Activated gamma-delta T cell treated with Interleukin-2 at 50 U/mL for 16 hours (primary cell): Measurements from ENCODE around the gene THUMPD2.
"Not testable (repeated sequence)": the region's sequence is repeated elsewhere in the genome, so short reads cannot be mapped to it uniquely, and the experiment has no call there.

Experiments
- DNase-seq: peaks from one replicate; pipeline ENCODE4 v3.0.0-alpha.2; 2020

The THUMPD2 gene

DNA sequence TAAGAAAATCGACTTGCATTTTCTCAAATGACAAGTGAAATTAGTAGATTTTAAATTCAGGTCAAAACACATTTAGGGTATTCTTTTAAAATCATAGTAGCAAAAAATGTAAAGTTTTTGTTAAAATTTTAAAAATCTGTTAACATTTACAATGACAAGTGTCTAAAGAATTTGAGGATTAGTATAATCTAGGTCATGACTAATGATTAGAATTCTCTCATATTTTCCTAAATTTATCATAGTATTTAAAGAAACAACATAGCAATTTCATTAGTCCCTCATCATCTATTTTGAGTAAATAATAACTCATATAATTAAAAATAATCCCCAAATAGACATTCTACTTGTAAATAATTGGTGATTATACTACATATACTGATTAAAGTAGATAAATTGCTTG lies 23.6 kb downstream of the THUMPD2 start:
- no peak for DNase-seq

DNA sequence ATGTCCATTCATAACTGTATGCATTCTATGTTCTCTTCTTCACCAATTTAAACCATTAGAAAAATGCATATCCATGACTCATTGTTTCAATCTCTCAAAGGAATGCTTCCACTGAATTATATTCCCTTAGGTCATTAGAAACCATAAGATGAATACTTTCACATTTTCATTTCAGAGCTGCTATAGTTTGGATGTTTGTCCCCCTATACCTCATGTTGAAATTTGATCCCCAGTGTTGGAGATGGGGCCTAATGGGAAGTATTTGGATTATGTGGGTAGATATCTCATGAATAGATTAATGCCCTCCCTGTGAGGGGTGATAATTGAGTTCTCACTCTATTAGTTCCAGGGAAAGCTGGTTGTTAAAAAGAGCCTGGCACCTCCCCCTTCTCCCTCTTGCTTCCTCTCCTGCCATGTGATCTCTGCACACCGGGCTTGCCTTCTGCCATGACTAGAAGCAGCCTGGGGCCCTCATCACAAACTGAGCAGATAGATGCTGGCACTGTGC lies 35.7 kb downstream of the THUMPD2 start:
- no peak for DNase-seq

- DNase-seq: no peak
These were observed 37.2 kb downstream of the THUMPD2 start for GRCh38 chr2:39741871-39742270.

- no peak for DNase-seq
These were observed 39.7 kb downstream of the THUMPD2 start for GRCh38 chr2:39739386-39739785.

DNA sequence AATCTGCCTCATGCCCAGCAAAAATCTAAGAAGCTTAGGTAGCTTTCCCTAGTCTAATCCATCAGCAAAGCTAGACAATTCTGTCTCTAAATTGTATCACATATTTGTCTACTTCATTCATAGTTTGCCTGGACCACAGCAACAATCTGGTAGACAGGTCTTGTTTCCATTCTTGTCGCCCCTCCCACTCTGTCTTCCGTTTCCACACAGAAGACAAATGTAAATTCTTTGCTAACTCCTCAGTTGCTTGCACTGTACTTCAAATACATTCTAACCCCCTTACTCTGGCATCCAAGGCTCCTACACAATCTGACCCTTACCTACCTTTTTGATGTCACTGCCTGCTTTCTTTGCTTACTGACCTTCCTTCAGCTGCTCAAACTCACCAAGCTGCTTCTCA lies 40.1 kb downstream of the THUMPD2 start:
- no peak for DNase-seq

DNA sequence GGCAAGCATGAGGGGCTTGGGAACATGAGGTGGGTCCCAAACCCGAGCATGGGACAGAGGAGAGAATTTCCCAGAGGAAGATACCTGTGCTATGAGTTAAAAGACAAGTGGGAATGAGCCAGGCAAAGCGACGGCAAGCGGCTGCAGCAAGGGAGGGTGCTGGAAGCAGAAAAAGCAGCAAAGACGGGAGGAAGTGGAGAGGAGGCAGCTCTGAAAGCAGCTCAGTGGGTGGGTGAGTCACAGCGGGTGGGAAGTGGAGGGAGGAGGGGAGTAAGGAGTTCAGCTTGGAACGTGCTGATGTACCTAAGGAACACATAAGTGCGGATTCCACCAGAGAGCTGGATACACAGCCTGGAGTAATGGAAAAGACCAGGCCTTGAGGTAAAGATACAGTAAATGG lies 41.4 kb downstream of the THUMPD2 start:
- no peak for DNase-seq

DNA sequence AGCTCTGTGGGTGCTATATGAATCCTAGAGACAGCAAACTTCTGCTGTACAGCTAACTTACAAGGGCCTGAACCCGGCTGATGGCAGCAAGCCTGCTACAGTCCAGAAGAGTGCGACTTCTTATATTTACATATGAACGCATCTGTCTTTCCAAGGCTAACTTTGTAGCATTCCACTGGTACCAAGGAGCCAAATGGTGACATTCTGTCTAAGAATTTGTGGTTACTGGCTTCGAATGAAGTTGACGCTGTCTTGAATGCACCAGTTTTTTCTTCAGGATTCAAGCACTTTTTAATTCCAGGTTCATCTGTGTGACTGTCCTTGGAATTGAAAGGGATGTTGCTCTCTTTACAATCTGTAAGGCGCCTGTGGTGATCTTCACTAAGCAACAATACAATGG lies 42.4 kb downstream of the THUMPD2 start:
- no peak for DNase-seq

DNA sequence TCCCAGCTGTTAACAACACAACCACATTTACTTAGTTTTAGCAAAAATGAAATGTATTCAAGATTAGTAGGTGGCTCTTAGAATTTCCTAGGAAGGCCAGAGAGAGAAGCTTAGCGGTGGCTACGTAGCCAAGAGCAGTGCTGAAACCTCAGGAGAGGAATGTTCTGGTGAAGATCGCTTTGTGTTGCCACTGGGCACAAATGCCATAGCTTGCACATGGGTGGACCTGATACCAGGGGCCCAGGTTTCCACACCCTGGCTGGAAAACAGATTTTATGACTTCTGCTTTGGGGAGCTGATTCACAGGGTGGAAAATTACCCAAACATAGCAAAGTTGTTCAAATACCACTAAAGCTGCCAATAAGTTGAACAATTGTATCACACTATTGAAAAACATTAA lies 43.4 kb downstream of the THUMPD2 start:
- no peak for DNase-seq

DNA sequence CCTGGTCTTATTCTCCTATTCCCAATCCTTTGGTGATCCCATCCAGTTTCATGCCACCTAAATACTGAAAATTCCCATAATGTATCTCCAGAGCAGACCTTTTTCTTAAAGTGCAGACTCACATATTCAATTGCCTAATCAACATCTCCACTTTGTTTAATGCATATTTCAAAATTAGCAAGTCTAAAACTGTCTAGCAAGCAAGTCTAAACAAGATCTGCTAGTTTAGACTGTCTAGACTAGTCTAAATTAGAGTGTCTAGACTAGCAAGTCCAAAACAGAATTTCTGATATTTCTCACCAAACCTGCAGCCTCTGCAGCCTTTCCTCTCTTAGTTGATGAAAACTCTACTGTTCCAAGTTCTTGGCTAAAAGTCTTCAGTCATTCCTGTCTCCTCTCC lies 44.6 kb downstream of the THUMPD2 start:
- DNase-seq: no peak

- DNase-seq: no peak
These were observed 45.9 kb downstream of the THUMPD2 start for GRCh38 chr2:39733070-39733674.

- DNase-seq: no peak
These were observed 46.6 kb downstream of the THUMPD2 start for GRCh38 chr2:39732482-39732881.

DNA sequence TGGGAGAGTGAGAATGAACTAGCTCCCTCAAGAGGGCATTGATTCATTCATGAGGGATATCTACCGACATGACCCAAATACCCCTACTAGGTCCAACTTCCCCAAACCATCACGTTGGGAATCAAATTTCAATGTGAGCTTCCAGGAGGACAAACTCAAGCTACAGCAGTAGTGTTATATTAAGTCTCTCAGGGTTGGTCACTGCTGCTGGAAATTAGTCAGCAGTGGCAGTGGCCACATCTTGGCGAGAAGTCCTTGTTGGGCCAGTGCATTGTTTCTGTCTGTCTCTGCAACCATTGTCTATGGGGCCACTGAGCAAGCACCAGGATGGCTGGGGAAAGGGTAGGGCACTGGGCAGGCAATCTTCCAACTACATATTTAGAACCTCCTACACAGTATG lies 47.5 kb downstream of the THUMPD2 start:
- DNase-seq: no peak

GRCh38 chr2:39730685-39731302 lies 48.3 kb downstream of the THUMPD2 start:
- no peak for DNase-seq

DNA sequence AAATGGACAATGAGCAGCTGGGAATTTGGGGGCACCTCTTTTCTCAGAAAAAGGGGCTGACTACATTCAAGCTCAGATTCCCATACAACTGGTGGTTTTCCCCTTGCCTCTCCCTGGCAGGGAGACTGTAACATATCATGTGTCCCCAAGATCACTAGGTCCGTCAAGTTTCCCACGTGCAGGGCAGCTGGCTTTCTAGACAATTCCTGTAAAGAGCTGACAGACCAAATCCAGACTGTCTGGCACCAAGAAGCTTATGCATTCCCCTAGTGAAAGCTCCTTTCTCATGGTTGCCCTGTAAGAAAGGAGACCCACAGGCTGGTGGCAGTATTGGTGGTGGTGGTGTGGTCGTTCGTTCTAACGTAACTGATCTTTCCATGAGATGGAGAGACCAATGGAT lies 48.8 kb downstream of the THUMPD2 start:
- DNase-seq: no peak

DNA sequence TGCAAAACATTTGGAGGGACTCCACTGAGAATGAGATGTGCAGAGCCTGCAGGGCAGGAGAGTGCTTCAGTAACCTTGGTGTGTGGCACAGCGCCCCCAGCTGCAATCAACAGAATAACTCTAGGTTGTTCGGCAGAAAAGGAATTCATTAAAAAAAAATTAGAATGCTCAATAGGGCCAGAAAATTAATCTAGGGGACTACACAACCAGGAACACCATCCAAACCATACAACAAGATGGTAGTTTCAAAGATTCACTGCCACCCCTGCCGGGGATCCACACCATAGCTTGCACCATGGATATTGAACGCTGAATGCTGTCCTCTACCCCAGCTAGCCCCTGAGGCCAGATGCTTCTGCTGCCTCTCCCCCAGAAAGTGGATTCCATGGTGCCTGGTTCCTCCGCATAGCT lies 50.1 kb downstream of the THUMPD2 start:
- DNase-seq: no peak

GRCh38 chr2:39728085-39728484 lies 51.0 kb downstream of the THUMPD2 start:
- not testable (repeated sequence) for DNase-seq

- DNase-seq: no peak
These were observed 53.7 kb downstream of the THUMPD2 start for GRCh38 chr2:39725401-39725800.

DNA sequence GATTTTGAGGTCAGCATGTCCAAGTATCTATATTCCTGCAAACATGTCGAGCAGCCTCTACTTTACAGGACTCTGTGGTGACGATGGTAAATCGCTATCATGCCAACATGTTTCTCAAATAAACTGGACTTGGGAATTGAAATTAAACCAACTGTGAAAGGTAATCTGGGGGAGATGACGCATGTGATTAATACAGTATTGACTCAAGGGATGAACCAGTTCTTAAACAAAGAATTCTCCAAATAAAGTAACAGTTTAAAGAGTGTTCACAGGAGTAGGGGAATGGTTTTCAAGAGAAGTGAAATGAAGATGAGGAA lies 54.3 kb downstream of the THUMPD2 start:
- no peak for DNase-seq

DNA sequence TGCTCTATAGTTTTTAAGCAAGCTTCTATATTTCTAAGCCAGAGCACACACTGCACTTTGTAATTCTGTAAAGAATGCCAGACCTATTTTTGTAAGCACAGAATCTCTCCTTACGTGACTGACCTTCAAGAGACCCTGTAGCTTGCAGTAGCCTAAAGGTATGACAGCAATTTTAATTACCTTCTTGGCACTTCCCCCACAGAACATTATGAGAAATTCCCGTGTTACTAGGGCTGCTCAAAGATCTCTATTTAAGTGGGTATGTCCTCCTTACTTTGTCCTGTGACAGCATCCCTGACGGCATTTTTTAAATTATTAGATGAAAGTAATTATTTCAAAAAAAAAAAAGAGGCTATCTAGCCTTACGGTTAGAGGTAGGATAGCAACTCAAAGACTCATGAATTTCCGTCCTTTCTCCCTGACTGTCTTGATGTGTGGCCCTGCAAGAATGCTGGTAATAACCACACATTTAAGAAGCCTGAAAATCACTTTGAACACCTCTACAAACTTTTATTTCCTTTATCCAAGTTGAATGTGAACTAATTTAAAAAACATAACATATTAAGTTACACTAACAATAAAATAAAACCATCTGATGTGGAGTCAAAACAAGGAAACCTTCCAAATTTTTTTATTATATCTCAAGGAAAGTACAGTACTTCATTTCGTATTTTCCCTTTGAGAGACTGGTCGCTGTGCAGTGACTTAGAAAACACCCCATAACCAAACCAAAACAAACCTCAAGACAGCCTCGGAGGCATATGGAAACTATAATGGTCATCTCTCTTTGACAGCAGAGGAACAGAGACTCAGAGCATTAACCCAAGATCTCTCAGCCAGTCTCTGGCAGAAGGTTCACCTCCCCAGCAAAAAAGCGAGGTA lies 54.9 kb downstream of the THUMPD2 start:
- no peak for DNase-seq

DNA sequence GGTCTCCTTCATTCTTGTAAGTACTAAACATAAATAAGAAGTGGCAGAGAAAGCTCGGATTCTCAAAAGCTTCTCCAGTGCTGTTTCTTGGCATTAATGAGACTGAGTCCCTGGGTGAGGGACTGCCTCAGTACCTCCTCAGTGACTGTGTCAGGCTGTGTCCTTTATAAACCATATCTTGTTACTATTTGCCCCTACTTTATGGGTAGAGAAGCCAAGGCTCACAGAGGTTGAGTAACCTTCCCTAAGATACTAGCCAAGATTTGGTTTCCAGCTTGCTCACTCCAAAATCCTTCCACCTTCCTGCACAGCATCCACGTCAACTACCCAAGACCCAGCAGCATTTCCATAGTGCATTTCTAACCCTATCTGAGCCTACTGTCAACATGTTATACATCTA lies 55.6 kb downstream of the THUMPD2 start:
- no peak for DNase-seq

DNA sequence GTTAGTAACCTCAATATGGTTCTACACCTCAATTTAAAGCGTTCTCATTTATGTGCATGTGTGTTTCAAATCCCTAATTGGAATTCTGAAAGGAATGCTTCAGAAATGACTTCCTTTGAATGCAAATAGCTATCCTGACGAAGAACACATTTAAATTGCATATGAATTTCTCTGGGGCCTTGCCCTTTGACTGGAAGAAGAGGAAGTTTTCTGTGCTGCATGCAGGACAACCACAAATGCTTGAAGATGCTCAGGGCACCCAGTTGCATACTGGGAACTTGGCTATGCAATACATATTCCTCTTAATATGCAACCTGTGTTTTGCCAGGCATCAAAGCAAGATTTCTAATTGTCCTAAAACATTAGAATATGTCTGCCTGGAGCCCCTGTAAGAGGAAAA lies 58.1 kb downstream of the THUMPD2 start:
- no peak for DNase-seq

- no peak for DNase-seq
These were observed 59.7 kb downstream of the THUMPD2 start for GRCh38 chr2:39719317-39719716.

- DNase-seq: no peak
These were observed 60.6 kb downstream of the THUMPD2 start for GRCh38 chr2:39718483-39718882.

- no peak for DNase-seq
These were observed 62.0 kb downstream of the THUMPD2 start for GRCh38 chr2:39717067-39717466.
